ENCODE measurements around the gene GOLGA3.

GRCh38 chr12:132818562-132818961 lies 10.1 kb downstream of the GOLGA3 start:
- TF ChIP-seq ATF3 (IDR thresholded peaks at IDR 0.05; ENCODE audit: borderline replicate concordance, extremely low read depth, low read depth, low read length) = no peak
- no peak for TF ChIP-seq SP1 (IDR thresholded peaks at IDR 0.05; ENCODE audit: low read depth, low read length)
- TF ChIP-seq, protein P1, sequence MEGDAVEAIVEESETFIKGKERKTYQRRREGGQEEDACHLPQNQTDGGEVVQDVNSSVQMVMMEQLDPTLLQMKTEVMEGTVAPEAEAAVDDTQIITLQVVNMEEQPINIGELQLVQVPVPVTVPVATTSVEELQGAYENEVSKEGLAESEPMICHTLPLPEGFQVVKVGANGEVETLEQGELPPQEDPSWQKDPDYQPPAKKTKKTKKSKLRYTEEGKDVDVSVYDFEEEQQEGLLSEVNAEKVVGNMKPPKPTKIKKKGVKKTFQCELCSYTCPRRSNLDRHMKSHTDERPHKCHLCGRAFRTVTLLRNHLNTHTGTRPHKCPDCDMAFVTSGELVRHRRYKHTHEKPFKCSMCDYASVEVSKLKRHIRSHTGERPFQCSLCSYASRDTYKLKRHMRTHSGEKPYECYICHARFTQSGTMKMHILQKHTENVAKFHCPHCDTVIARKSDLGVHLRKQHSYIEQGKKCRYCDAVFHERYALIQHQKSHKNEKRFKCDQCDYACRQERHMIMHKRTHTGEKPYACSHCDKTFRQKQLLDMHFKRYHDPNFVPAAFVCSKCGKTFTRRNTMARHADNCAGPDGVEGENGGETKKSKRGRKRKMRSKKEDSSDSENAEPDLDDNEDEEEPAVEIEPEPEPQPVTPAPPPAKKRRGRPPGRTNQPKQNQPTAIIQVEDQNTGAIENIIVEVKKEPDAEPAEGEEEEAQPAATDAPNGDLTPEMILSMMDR (IDR thresholded peaks at IDR 0.05 in 2 of 3, conservative IDR thresholded peaks at IDR 0.05 in 1 of 3; ENCODE audit: control insufficient read depth in 2 of 3, extremely low read depth in 1 of 3, insufficient read depth in 1 of 3, low read depth in 3 of 3, low read length in 3 of 3) = no peak
- TF ChIP-seq POLR2AphosphoS5 (IDR thresholded peaks at IDR 0.05; ENCODE audit: low read length) = no peak
- no peak for TF ChIP-seq JUND (IDR thresholded peaks at IDR 0.05; ENCODE audit: low read depth, low read length)
- no peak for TF ChIP-seq GABPA (IDR thresholded peaks at IDR 0.05; ENCODE audit: low read depth)
- TF ChIP-seq SMAD1 (IDR thresholded peaks at IDR 0.05; ENCODE audit: low read depth, partially characterized antibody) = no peak

Data from GM12878 (cell line).